GM21526 (cell line): ENCODE results near the gene NLGN2.
"Not testable (repeated sequence)": the region's sequence is repeated elsewhere in the genome, so short reads cannot be mapped to it uniquely, and the experiment has no call there.

Source experiments
- ATAC-seq: cut with Tn5 transposase; IDR thresholded peaks from one replicate; pipeline ENCODE4 v1.9.1; 2021; ENCODE audit warnings: moderate library complexity; ENCODE audit not compliant: unreplicated experiment, low FRiP score

NLGN2 gene

GRCh38 chr17:7407485-7408251 is at the start of gene NLGN2:
TSS of gene NLGN2 (plus strand) at chr17:7407845. CDS start at chr17:7408256, 411 bp downstream.
- ATAC-seq, result no peak

- no peak for ATAC-seq
Measured at GRCh38 chr17:7361906-7362305, 45.7 kb upstream of the NLGN2 start.

- ATAC-seq, result no peak
Measured at GRCh38 chr17:7363311-7363710, 44.3 kb upstream of the NLGN2 start.

- not testable (repeated sequence) for ATAC-seq
Measured at GRCh38 chr17:7365963-7366362, 41.7 kb upstream of the NLGN2 start.

DNA sequence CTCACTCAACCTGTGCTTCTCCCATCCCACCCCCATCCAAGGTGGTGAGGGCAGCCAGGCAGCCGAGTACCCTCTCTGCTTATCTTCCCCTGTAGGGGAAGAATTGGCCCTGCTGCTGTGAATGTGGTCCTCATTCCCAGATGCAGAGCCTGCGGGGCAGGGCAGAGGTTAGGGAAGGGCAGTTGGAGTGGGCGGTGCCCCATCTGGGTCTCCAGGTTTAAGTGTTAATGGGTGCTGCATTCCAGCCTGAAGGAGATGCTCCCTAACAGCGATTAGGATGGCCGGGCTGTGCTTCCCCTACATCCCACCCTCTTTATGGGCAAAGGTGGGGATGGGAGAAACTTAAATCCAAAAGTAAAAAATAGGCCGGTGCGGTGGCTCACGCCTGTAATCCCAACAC is 40.6 kb upstream of the NLGN2 start:
- ATAC-seq, result no peak

- no peak for ATAC-seq
Measured at GRCh38 chr17:7367918-7368598, 39.6 kb upstream of the NLGN2 start.

DNA sequence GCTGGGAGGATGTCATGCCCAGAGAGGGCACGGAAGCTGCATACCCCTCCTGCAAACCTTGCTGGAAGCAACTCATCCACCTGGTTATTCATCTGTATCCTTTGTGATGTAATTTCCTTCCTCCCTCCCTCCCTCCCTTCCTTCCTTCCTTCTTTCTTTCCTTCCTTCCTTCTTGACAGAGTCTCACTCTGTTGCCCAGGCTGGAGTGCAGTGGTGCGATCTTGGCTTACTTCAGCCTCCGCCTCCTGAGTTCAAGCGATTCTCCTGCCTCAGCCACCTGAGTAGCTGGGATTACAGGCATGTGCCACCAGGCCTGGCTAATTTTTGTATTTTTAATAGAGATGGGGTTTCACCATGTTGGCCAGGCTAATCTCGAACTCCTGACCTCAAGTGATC is 39.0 kb upstream of the NLGN2 start:
- ATAC-seq, result not testable (repeated sequence)

- no peak for ATAC-seq
Measured at GRCh38 chr17:7369825-7370224, 37.8 kb upstream of the NLGN2 start.

GRCh38 chr17:7370853-7371252 is 36.8 kb upstream of the NLGN2 start:
- no peak for ATAC-seq

GRCh38 chr17:7374353-7374752 is 33.3 kb upstream of the NLGN2 start:
- no peak for ATAC-seq

DNA sequence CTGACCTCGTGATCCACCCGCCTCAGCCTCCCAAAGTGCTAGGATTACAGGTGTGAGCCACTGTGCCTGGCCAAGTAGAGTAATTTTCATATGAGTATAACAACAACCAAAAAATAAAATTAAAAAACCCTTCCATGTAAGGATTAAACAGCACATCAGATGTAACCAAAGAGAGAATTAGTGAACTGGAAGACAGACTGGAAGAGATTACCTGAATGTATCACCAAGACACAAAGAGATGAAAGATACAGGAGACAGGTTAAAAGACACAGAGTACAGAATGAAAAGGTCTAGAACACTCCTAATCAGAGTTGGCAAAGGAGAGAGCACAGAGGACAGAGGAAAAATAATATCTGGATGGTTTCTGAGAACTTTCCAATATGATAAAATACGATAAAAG is 28.5 kb upstream of the NLGN2 start:
- no peak for ATAC-seq

- no peak for ATAC-seq
Measured at GRCh38 chr17:7380321-7380720, 27.3 kb upstream of the NLGN2 start.

DNA sequence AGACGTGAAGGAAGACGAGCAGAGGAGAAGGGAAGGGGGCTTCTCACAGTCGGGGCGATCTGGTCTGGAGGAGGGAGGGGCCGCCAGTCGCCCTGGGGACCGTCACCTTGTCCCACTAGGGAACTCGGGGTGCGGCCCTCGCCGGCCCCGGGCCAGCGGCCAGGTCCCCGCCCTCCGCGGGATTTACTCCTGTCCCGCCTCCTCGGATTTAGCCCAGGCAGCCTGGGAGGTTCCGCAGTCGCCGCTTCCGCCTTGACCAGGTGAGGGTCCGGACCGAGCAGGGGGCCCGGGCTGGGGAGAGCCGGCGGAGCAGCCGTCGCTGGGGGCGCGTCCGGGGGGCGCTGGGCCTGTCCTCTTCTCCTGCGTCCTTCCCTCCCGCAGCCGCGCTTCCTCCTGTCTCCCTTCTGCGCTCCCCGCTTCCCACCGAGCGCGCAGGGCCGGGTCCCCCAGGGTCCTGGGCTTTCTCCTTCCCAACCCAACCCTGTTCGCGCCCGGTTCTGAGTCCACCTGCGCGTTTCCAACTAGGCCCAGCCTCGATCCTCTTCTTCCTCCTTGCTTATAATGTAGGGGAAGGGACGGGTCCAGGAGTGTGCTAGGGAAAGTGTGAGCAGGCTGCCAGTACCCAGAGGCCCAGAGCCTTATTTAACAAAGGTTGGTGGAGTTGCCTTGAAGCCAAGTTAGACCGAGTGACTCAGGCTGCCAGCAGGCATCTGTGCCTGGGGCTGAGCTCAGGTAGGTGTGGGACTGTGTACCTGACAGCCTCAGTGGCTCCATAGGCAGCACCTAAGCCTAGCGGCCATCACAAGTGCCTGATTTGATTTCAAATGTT is 26.6 kb upstream of the NLGN2 start, which contains the start of gene TNK1:
TSS of gene TNK1 (plus strand) at position 235 of the 829 bp plus-strand sequence. CDS start 1,838 bp downstream, outside the sequence.
- no peak for ATAC-seq

GRCh38 chr17:7382901-7383300 is 24.7 kb upstream of the NLGN2 start:
- no peak for ATAC-seq

GRCh38 chr17:7383371-7383741 is 24.3 kb upstream of the NLGN2 start:
- ATAC-seq, result no peak

DNA sequence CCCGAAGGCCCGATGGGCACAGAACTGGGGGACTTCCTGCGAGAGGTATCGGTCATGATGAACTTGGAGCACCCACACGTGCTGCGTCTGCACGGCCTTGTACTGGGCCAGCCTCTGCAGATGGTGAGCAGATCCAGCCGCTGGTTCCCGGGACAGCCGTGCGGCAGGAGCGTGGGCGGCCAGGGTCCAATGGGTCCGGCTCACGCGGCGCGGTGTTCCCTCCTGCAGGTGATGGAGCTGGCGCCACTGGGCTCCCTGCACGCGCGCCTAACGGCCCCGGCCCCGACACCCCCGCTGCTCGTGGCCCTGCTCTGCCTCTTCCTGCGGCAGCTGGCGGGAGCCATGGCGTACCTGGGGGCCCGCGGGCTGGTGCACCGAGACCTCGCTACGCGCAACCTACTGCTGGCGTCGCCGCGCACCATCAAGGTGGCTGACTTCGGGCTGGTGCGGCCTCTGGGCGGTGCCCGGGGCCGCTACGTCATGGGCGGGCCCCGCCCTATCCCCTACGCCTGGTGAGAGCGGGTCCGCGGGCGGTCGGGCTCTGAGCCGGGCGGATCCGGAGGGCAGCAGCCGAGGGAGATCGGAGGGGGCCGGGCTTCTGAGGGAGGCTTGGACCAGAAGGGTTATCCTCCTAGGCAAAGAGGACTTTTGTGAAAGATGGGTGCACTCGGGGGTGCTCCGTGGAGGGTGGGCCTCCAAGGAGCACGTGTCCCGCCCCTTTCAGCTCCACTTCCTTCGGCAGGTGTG is 23.7 kb upstream of the NLGN2 start:
- ATAC-seq, result peak; percentile 62

DNA sequence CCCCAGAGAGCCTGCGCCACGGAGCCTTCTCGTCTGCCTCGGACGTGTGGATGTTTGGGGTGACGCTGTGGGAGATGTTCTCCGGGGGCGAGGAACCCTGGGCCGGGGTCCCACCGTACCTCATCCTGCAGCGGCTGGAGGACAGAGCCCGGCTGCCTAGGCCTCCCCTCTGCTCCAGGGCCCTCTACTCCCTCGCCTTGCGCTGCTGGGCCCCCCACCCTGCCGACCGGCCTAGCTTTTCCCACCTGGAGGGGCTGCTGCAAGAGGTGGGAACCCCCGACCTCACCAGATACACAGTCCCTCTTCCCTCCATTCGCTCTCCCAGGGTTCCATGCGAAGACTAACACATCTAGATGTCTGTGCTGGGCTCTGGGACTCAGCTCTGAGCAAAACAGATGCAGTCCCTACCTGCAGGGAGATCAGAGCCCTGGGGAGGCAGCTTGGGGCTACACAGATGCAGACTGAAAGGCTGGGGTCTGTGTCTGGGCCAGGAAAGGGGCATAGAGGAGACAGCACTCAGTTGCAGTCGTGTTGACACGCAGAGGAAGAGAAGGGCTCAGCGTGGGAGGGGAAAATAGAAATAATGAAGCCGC is 23.1 kb upstream of the NLGN2 start:
- no peak for ATAC-seq

DNA sequence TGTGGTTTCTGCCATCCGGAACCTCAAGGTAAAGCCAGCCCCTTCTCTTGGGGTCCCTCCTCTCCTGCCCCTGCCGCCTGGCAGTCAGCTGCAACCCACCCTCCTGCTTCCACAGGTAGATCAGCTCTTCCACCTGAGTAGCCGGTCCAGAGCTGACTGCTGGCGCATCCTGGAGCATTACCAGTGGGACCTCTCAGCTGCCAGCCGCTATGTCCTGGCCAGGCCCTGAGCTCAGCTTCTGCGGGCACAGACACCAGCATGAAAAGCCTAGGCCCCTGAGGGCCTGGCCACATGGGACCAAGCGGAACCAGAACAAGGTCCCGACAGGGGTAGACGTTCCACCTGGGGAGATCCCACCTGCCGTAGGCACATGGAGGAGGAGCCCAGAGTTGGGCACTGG is 18.8 kb upstream of the NLGN2 start:
- ATAC-seq, result no peak

DNA sequence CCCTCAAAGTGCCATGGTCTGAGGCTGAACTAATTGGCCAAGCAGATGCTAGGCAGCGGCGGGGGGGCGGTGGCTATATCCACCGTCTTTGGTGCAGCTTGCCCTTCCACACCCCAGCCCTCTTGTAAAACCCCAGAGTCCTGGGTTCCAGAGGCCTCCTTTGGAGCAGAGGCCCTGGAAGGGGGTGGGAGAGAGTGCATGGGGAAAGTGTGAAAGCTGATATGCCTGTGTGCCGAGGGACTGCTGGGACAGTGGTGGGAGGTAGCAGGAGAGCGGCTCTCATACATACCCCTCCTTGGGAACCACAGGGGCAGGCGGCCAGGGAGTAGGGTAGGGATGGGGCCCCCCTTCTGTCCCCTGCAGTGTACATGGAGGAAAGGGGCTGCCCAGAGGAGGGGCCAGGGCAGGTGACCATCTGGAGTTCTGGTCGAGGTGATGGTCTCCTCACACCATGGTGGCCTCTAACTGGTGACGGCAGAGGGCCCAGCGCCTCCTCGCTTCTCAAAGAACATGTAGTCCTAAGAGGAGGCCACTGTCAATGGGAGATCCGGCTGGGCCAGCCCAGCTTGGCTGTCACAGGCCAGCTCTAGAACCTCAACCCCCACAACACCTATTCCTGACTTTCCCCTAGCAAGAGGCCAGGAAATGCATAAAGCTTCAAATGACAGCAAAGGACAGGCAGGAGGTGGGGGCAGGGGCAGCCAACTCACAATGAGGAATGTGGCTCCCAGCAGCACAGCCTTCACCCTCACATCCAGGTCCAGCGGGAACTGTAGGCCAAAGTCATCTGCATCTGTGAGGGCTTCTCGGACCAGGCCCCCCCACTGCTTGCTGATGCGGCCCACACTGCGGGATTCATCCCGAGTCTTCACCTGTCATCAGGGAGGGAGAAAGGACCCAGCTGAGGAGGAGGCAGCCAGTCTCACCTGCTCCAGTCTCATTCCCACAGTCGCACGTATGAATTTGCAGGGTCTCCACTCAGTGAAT is 17.4 kb upstream of the NLGN2 start:
- ATAC-seq, result no peak
